Measurements from ENCODE around the gene AFMID. TPM values are rescaled to one million over a fixed set of nuclear protein-coding genes. Genes with fewer than 3 reads are reported as not detected.

AFMID gene
- total and polyA plus RNA-seq, 2 of the 13 experiments (the other 11 are each of a cell fraction or from before 2014, with no cell fraction given), result 249 to 270 TPM

- no peak for TF ChIP-seq MLX (CRISPR knock-in tag; IDR thresholded peaks at IDR 0.05)
- TF ChIP-seq, protein P1, sequence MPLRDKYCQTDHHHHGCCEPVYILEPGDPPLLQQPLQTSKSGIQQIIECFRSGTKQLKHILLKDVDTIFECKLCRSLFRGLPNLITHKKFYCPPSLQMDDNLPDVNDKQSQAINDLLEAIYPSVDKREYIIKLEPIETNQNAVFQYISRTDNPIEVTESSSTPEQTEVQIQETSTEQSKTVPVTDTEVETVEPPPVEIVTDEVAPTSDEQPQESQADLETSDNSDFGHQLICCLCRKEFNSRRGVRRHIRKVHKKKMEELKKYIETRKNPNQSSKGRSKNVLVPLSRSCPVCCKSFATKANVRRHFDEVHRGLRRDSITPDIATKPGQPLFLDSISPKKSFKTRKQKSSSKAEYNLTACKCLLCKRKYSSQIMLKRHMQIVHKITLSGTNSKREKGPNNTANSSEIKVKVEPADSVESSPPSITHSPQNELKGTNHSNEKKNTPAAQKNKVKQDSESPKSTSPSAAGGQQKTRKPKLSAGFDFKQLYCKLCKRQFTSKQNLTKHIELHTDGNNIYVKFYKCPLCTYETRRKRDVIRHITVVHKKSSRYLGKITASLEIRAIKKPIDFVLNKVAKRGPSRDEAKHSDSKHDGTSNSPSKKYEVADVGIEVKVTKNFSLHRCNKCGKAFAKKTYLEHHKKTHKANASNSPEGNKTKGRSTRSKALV (CRISPR knock-in tag; IDR thresholded peaks at IDR 0.05), result no peak
- TF ChIP-seq SPEN (CRISPR knock-in tag; IDR thresholded peaks at IDR 0.05; ENCODE audit: low read depth), result peak; percentile 61; the same call in 1 of the 2 replicates
- TF ChIP-seq REPIN1 (CRISPR knock-in tag; IDR thresholded peaks at IDR 0.05; ENCODE audit: borderline replicate concordance, low read depth), result no peak
- TF ChIP-seq SRY (CRISPR knock-in tag; IDR thresholded peaks at IDR 0.05), result no peak
- no peak for TF ChIP-seq BORCS8-MEF2B (CRISPR knock-in tag; IDR thresholded peaks at IDR 0.05)
- no peak for TF ChIP-seq ZNF629 (CRISPR knock-in tag; conservative IDR thresholded peaks at IDR 0.05)
- TF ChIP-seq BRF2 (CRISPR knock-in tag; IDR thresholded peaks at IDR 0.05), result no peak
- TF ChIP-seq LBX2 (CRISPR knock-in tag; IDR thresholded peaks at IDR 0.05; ENCODE audit: borderline replicate concordance), result no peak
- TF ChIP-seq, protein P2, sequence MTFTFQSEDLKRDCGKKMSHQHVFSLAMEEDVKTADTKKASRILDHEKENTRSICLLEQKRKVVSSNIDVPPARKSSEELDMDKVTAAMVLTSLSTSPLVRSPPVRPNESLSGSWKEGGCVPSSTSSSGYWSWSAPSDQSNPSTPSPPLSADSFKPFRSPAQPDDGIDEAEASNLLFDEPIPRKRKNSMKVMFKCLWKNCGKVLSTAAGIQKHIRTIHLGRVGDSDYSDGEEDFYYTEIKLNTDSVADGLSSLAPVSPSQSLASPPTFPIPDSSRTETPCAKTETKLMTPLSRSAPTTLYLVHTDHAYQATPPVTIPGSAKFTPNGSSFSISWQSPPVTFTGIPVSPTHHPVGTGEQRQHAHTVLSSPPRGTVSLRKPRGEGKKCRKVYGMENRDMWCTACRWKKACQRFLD (CRISPR knock-in tag; IDR thresholded peaks at IDR 0.05; ENCODE audit: borderline replicate concordance), result 0 out of 2 replicates have a peak, but pooled peaks have one; percentile 12
- TF ChIP-seq SOX5 (CRISPR knock-in tag; IDR thresholded peaks at IDR 0.05; ENCODE audit: borderline replicate concordance), result no peak; the same call in none of the 2 replicates
- peak; percentile 81; the same call in 1 of the 3 replicates for TF ChIP-seq MXI1 (IDR thresholded peaks at IDR 0.05; ENCODE audit: borderline replicate concordance, low read depth, low read length)
Observed at GRCh38 chr17:78140169-78141051, 46.8 kb upstream of the AFMID start (continued).

Measured in HepG2 (cell line).